Endothelial cell of umbilical vein (primary cell): ENCODE data around the gene ELOB. TPM values are rescaled to one million over a fixed set of nuclear protein-coding genes. Genes with fewer than 3 reads are reported as not detected.

Experiments used
- BruUV-seq: library from RNA; stranded (reverse); fragments of 400-500 nt; replicated peaks from 2 replicates; lab custom pipeline; 2021; lab: Mats Ljungman, UMichigan
- CTCF ChIA-PET: fragments of 300-600, 350-600 bp; sonication (Branson Sonifier 250); formaldehyde crosslinking; loops from one replicate; lab custom pipeline; 2021; ENCODE audit warnings: antibody characterized with exemption, inconsistent platforms; lab: Charles Lee
- POLR2A ChIA-PET: fragments of 300-600, 350-600 bp; sonication (Branson Sonifier 250); formaldehyde crosslinking; loops from one replicate; lab custom pipeline; 2021; ENCODE audit warnings: antibody characterized with exemption, inconsistent platforms; lab: Charles Lee
- DNase-seq: peaks from one replicate; pipeline ENCODE4 v3.0.0-alpha.2; 2011; ENCODE audit warnings: low read depth, low spot score
- FAIRE-seq: peaks from 2 replicates; lab custom pipeline; 2011; peaks lifted over from hg19 to GRCh38; lab: Jason Lieb, UNC
- H2AFZ ChIP-seq: 2 replicates; pipeline ENCODE4 v1.6.0; 2012; ENCODE audit warnings: low read depth, low read length, control low read depth, inconsistent platforms
- H3K27ac ChIP-seq: 2 replicates; pipeline ENCODE4 v1.5.1; 2011; ENCODE audit warnings: low read depth, mild to moderate bottlenecking, control low read depth, low read length, moderate library complexity; ENCODE audit not compliant: insufficient read depth
- H3K27me3 ChIP-seq, 2 experiments: 2 replicates each; pipeline versions ENCODE4 v1.6.0 to v1.6.1; 2011; ENCODE audit warnings: low read length in 2 of 2, mixed read lengths in 1 of 2; ENCODE audit not compliant: control insufficient read depth in 2 of 2, insufficient read depth in 2 of 2
- H3K36me3 ChIP-seq, 2 experiments: 2 replicates in 1 of 2; 3 replicates in 1 of 2; pipeline ENCODE4 v1.5.1; 2011; ENCODE audit warnings: low read length in 2 of 2, mild to moderate bottlenecking in 1 of 2, moderate library complexity in 1 of 2; ENCODE audit not compliant: control insufficient read depth in 2 of 2, insufficient read depth in 2 of 2; ENCODE audit errors: extremely low read depth in 1 of 2
- H3K4me1 ChIP-seq: 3 replicates; pipeline ENCODE4 v1.5.1; 2011; ENCODE audit warnings: mild to moderate bottlenecking, low read length; ENCODE audit not compliant: control insufficient read depth, insufficient read depth; ENCODE audit errors: extremely low read depth
- H3K4me2 ChIP-seq: 2 replicates; pipeline ENCODE4 v1.6.1; 2011; ENCODE audit warnings: low read length, control low read depth, mixed read lengths; ENCODE audit not compliant: insufficient read depth
- H3K4me3 ChIP-seq, 3 experiments: fragments of 200-600 bp in 1 of 3; sonication (generic), shearing (Covaris generic) in 1 of 3; replicated peaks in 1 of 3; 2 replicates each; pipeline ENCODE4 v1.5.1; 2011 to 2016; ENCODE audit warnings: control low read depth in 3 of 3, low read length in 3 of 3, mild to moderate bottlenecking in 2 of 3, inconsistent platforms in 1 of 3, low read depth in 1 of 3, moderate library complexity in 1 of 3; ENCODE audit not compliant: insufficient read depth in 1 of 3
- H3K79me2 ChIP-seq: 2 replicates; pipeline ENCODE4 v1.6.0; 2012; ENCODE audit warnings: low read length, inconsistent platforms; ENCODE audit not compliant: control insufficient read depth, insufficient read depth
- H3K9ac ChIP-seq: replicated peaks from 2 replicates; pipeline ENCODE3; 2011; ENCODE audit warnings: low read length, control low read depth; ENCODE audit not compliant: insufficient read depth; ENCODE audit errors: extremely low read depth
- H3K9me1 ChIP-seq: replicated peaks from 3 replicates; pipeline ENCODE4 v1.6.0; 2011; ENCODE audit warnings: mild to moderate bottlenecking, low read length; ENCODE audit not compliant: control insufficient read depth, insufficient read depth; ENCODE audit errors: extremely low read depth
- H3K9me3 ChIP-seq: replicated peaks from 2 replicates; pipeline ENCODE4 v1.5.1; 2012; ENCODE audit warnings: low read length, inconsistent platforms; ENCODE audit not compliant: control insufficient read depth, insufficient read depth
- H4K20me1 ChIP-seq: replicated peaks from 2 replicates; pipeline ENCODE3; 2011; ENCODE audit warnings: mild to moderate bottlenecking, low read length; ENCODE audit not compliant: control insufficient read depth, insufficient read depth; ENCODE audit errors: extremely low read depth
- CTCF ChIP-seq, 2 donors: IDR thresholded peaks; 1 replicate in 1 of 2; 2 replicates in 1 of 2; pipeline ENCODE4 v1.5.1; 2011; ENCODE audit warnings: low read length in 2 of 2, mild to moderate bottlenecking in 2 of 2, moderate library complexity in 2 of 2, control low read depth in 1 of 2, inconsistent platforms in 1 of 2, low read depth in 1 of 2; ENCODE audit not compliant: insufficient read depth in 1 of 2; ENCODE audit errors: extremely low read depth in 1 of 2
- EZH2 ChIP-seq: IDR thresholded peaks from 2 replicates; pipeline ENCODE4 v1.6.1; 2012; ENCODE audit warnings: borderline replicate concordance, low read depth, mild to moderate bottlenecking, moderate library complexity, low read length, inconsistent platforms; ENCODE audit not compliant: severe bottlenecking
- FOS ChIP-seq: IDR thresholded peaks from 2 replicates; pipeline ENCODE4 v1.6.1; 2011; ENCODE audit warnings: mild to moderate bottlenecking, low read length, moderate library complexity, borderline replicate concordance; ENCODE audit not compliant: insufficient read depth
- JUN ChIP-seq: IDR thresholded peaks from 2 replicates; pipeline ENCODE4 v1.6.1; 2011; ENCODE audit warnings: borderline replicate concordance, low read depth; ENCODE audit not compliant: insufficient read length, insufficient read depth
- POLR2A ChIP-seq: IDR thresholded peaks from 2 replicates; pipeline ENCODE4 v1.6.1; 2012; ENCODE audit warnings: low read depth, mild to moderate bottlenecking, control low read depth, low read length
- POLR2AphosphoS5 ChIP-seq: IDR thresholded peaks from 2 replicates; pipeline ENCODE4 v1.6.1; 2012; ENCODE audit warnings: low read depth, mild to moderate bottlenecking, control low read depth, low read length, moderate library complexity; ENCODE audit not compliant: insufficient read depth
- dilution Hi-C: fragments of 300-500 bp; cut with MboI; formaldehyde crosslinking; loops from one replicate; pipeline ENCODE4 v1.15.0; 2019; ENCODE audit warnings: low sequenced_read_pairs; ENCODE audit not compliant: extremely low pct_ligation_motif_present
- intact Hi-C: fragments of 100-400 bp; cut with micrococcal nuclease; formaldehyde crosslinking; loops from one replicate; pipeline ENCODE4 v1.10.0; 2022
- polyA plus RNA-seq, 4 experiments: library from polyadenylated mRNA; depleted of rRNA in 3 of 4; stranded (reverse) in 3 of 4; unstranded in 1 of 4; fragments of >200 nt; gene quantifications; 2 replicates each; pipeline versions ENCODE4 v1.2.1 to v1.2.3, GENCODE V29; 2011 to 2012; ENCODE audit warnings: missing spikeins in 1 of 4
- total RNA-seq: library from RNA; stranded (reverse); gene quantifications from 2 replicates; pipeline ENCODE4 v1.2.3, GENCODE V29; 2021

ELOB gene
- total and polyA plus RNA-seq, 2 donors (not counting 3 experiments of a cell fraction or from before 2014, with no cell fraction given): 251 to 848 TPM

- Histone ChIP-seq H3K9ac (no peak overlapping the region), H2AFZ (no peak overlapping the region), H3K4me2 (no peak overlapping the region), H3K9me1 (no peaks in the 10 kb centered on the region), H4K20me1 (no peaks in the 10 kb centered on the region), H3K9me3 (no peaks in the 10 kb centered on the region), H3K4me1 (no peaks in the 10 kb centered on the region), H3K27me3 (no peaks in the 10 kb centered on the region), H3K4me3 (no peak overlapping the region), H3K27ac (no peak overlapping the region), H3K36me3 (peaks cover 43 to 75% of the 10 kb centered on the region in 2 experiments), H3K79me2 (peaks cover 43% of the 10 kb centered on the region)
- no peak for FAIRE-seq
- dilution Hi-C loops: no loop called here
- TF ChIP-seq CTCF (IDR thresholded peaks at IDR 0.05; ENCODE audit: extremely low read depth in 1 of 2, insufficient read depth in 1 of 2, low read depth in 1 of 2, low read length in 2 of 2) (no peak), JUN (no peak), POLR2A (no peak), EZH2 (no peak), POLR2AphosphoS5 (no peak), FOS (no peak)
- no TSS peak for BruUV-seq
- DNase-seq: no peak
- intact Hi-C loops: no loop called here
- POLR2A ChIA-PET: no interaction called here
- CTCF ChIA-PET: no interaction called here
Measured at GRCh38 chr16:2769100-2769529, 8.0 kb downstream of the ELOB start.
